CD4-positive, alpha-beta T cell treated with Interleukin-1 beta for 1 hour (primary cell): ENCODE results near the gene PNPLA4.

ENCODE experiments used
- DNase-seq, 2 donors: peaks; one replicate each; pipeline ENCODE4 v3.0.0-alpha.2; 2020 to 2022

The PNPLA4 gene

GRCh38 chrX:7852166-7852565, 75.0 kb downstream of the PNPLA4 start:
- no peak for DNase-seq
